Measurements from ENCODE around the gene OR4E1.
"Not testable (repeated sequence)": the region's sequence is repeated elsewhere in the genome, so short reads cannot be mapped to it uniquely, and the experiment has no call there.

Gene OR4E1

GRCh38 chr14:21652209-21652808 lies 21.3 kb downstream of the OR4E1 start:
- no peak for DNase-seq (ENCODE audit: low read depth)

- DNase-seq (ENCODE audit: low read depth) = no peak
These were observed 26.2 kb downstream of the OR4E1 start for GRCh38 chr14:21647380-21647779.

GRCh38 chr14:21643407-21643806 lies 30.2 kb downstream of the OR4E1 start:
- DNase-seq (ENCODE audit: low read depth) = no peak

- DNase-seq (ENCODE audit: low read depth) = no peak
These were observed 30.9 kb downstream of the OR4E1 start for GRCh38 chr14:21642683-21643082.

GRCh38 chr14:21634840-21635239 lies 38.8 kb downstream of the OR4E1 start, which contains the start of gene OR10G2:
TSS of gene OR10G2 (minus strand) at chr14:21634940. CDS start at chr14:21634842, 98 bp downstream.
- DNase-seq (ENCODE audit: low read depth) = no peak

- no peak for DNase-seq (ENCODE audit: low read depth)
These were observed 42.5 kb downstream of the OR4E1 start for GRCh38 chr14:21631084-21631483.

- not testable (repeated sequence) for DNase-seq (ENCODE audit: low read depth)
These were observed 43.1 kb downstream of the OR4E1 start for GRCh38 chr14:21630503-21630902.

- DNase-seq (ENCODE audit: low read depth) = no peak
These were observed 47.0 kb downstream of the OR4E1 start for GRCh38 chr14:21626491-21627230.
